ENCODE data around the gene NFATC2.

DNA sequence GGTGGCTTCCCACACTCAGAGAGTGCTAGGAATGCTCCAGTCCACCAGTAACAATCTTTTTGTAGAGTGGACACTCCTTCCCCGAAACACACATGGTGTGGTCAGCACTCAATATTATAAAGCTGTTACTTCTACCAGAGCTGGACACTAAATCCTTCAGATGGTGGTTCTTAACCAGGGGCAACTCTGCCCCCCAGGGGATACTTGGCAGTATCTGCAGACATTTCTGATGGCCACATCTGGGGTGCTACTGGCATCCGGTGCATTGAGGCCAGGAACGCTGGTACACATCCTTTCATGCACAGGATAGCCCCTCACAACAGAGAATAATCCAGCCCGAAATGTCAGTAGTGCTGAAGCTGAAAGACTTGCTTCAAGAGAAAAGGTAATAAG, 124.4 kb downstream of the NFATC2 start:
- TF ChIP-seq, protein P1, sequence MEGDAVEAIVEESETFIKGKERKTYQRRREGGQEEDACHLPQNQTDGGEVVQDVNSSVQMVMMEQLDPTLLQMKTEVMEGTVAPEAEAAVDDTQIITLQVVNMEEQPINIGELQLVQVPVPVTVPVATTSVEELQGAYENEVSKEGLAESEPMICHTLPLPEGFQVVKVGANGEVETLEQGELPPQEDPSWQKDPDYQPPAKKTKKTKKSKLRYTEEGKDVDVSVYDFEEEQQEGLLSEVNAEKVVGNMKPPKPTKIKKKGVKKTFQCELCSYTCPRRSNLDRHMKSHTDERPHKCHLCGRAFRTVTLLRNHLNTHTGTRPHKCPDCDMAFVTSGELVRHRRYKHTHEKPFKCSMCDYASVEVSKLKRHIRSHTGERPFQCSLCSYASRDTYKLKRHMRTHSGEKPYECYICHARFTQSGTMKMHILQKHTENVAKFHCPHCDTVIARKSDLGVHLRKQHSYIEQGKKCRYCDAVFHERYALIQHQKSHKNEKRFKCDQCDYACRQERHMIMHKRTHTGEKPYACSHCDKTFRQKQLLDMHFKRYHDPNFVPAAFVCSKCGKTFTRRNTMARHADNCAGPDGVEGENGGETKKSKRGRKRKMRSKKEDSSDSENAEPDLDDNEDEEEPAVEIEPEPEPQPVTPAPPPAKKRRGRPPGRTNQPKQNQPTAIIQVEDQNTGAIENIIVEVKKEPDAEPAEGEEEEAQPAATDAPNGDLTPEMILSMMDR (IDR thresholded peaks at IDR 0.05), result no peak
- no peak for TF ChIP-seq POLR2A (IDR thresholded peaks at IDR 0.05)

All from Peyer's patch (tissue), 4 donors.